Stimulated activated CD8-positive, alpha-beta memory T cell treated with anti-CD3 and anti-CD28 coated beads, Interleukin-12 subunit alpha, Interleukin-12 subunit beta, amount 100 ng/mL, for 4 hours (primary cell): ENCODE data around the gene MRPS2.
"Not testable (repeated sequence)": the region's sequence is repeated elsewhere in the genome, so short reads cannot be mapped to it uniquely, and the experiment has no call there.

ENCODE experiments used
- DNase-seq: peaks from one replicate; pipeline ENCODE4 v3.0.0-alpha.2; 2020; ENCODE audit warnings: low read depth

The MRPS2 gene

GRCh38 chr9:135499326-135500070 is 984 bp upstream of the MRPS2 start:
- DNase-seq = peak; percentile 85

- no peak for DNase-seq
Measured at GRCh38 chr9:135500071-135500524, 384 bp upstream of the MRPS2 start.

- no peak for DNase-seq
Measured at GRCh38 chr9:135501261-135502167, 1.0 kb downstream of the MRPS2 start.

GRCh38 chr9:135502168-135502872 is 1.8 kb downstream of the MRPS2 start:
- DNase-seq = no peak

- no peak for DNase-seq
Measured at GRCh38 chr9:135502873-135503321, 2.4 kb downstream of the MRPS2 start.

- no peak for DNase-seq
Measured at GRCh38 chr9:135503371-135504261, 3.1 kb downstream of the MRPS2 start.

GRCh38 chr9:135504262-135505243 is 4.1 kb downstream of the MRPS2 start:
- peak; percentile 19 for DNase-seq

- DNase-seq = no peak
Measured at GRCh38 chr9:135505406-135506187, 5.1 kb downstream of the MRPS2 start.

- DNase-seq = no peak
Measured at GRCh38 chr9:135506327-135507103, 6.0 kb downstream of the MRPS2 start.

- DNase-seq = no peak
Measured at GRCh38 chr9:135507104-135508035, 6.9 kb downstream of the MRPS2 start.

- no peak for DNase-seq
Measured at GRCh38 chr9:135508211-135508820, 7.8 kb downstream of the MRPS2 start.

- DNase-seq = no peak
Measured at GRCh38 chr9:135509458-135509857, 9.0 kb downstream of the MRPS2 start.

GRCh38 chr9:135512241-135512603 is 11.7 kb downstream of the MRPS2 start:
- DNase-seq = no peak

- DNase-seq = no peak
Measured at GRCh38 chr9:135512904-135513303, 12.4 kb downstream of the MRPS2 start.

GRCh38 chr9:135513351-135513846 is 12.9 kb downstream of the MRPS2 start:
- DNase-seq = no peak

GRCh38 chr9:135513906-135514305 is 13.4 kb downstream of the MRPS2 start:
- DNase-seq = not testable (repeated sequence)
